RWPE1 (cell line): ENCODE data around the gene NFIX.

Experiments used
- CTCF ChIA-PET: fragments of 350-600 bp; sonication (Branson Sonifier 250); formaldehyde crosslinking; extraction: SDS; loops from one replicate; lab custom pipeline; 2021; lab: Yijun Ruan, JAX
- POLR2A ChIA-PET: fragments of 400-600 bp; formaldehyde crosslinking; extraction: SDS; loops from one replicate; lab custom pipeline; 2020; ENCODE audit warnings: antibody characterized with exemption; ENCODE audit not compliant: low non-redundant PET; lab: Yijun Ruan, JAX
- DNase-seq: peaks from one replicate; pipeline ENCODE4 v3.0.0; 2012; ENCODE audit warnings: low spot score
- H3K27ac ChIP-seq: fragments of 450-650 bp; 2 replicates; pipeline ENCODE4 v1.5.1; 2017
- CTCF ChIP-seq: fragments of 450-650 bp; conservative IDR thresholded peaks from 2 replicates; pipeline ENCODE4 v1.5.1; 2017; ENCODE audit warnings: low read depth, mild to moderate bottlenecking

NFIX gene

GRCh38 chr19:12983542-12984142 lies 11.6 kb upstream of the NFIX start:
- TF ChIP-seq CTCF = peak; percentile 96
- peak; percentile 81 for DNase-seq
- POLR2A ChIA-PET = no interaction called here
- CTCF ChIA-PET = interaction anchor here (0.6 to 2.5 kb wide), 7 partner anchors 48 to 118 kb away, joined by 3 to 22 read pairs (median 4); no protein-coding TSS in a partner anchor
- H3K27ac ChIP-seq = peak overlapping the region; percentile 30

- peak overlapping the region; percentile 30 for H3K27ac ChIP-seq
- DNase-seq = no peak
- CTCF ChIA-PET = interaction anchor here (0.6 to 2.5 kb wide), 9 partner anchors 48 to 1412 kb away, joined by 3 to 22 read pairs (median 4); no protein-coding TSS in a partner anchor
- no peak for TF ChIP-seq CTCF
- POLR2A ChIA-PET = no interaction called here
These were observed 11.1 kb upstream of the NFIX start for GRCh38 chr19:12984143-12984627.

GRCh38 chr19:12984683-12985048 lies 10.6 kb upstream of the NFIX start:
- ChIA-PET POLR2A (no interaction called here), CTCF (interaction anchor here (0.7 to 2.4 kb wide), 3 partner anchors 47 to 1413 kb away, joined by 3 to 6 read pairs (median 5); no protein-coding TSS in a partner anchor)
- TF ChIP-seq CTCF = no peak
- H3K27ac ChIP-seq = peak overlapping the region; percentile 30
- no peak for DNase-seq

- no peak for TF ChIP-seq CTCF
- peak overlapping the region; percentile 30 for H3K27ac ChIP-seq
- DNase-seq = no peak
- ChIA-PET POLR2A (no interaction called here), CTCF (interaction anchor here (0.7 to 2.4 kb wide), 3 partner anchors 73 to 109 kb away, joined by 3 to 9 read pairs (median 6); no protein-coding TSS in a partner anchor)
These were observed 10.1 kb upstream of the NFIX start for GRCh38 chr19:12985049-12985776.

- POLR2A ChIA-PET = no interaction called here
- TF ChIP-seq CTCF = no peak
- CTCF ChIA-PET = interaction anchor here (2.4 kb wide), 1 partner anchor 108 kb away, joined by 6 read pairs; no protein-coding TSS in a partner anchor
- no peak for DNase-seq
- H3K27ac ChIP-seq = no peak overlapping the region
These were observed 8.5 kb upstream of the NFIX start for GRCh38 chr19:12986726-12987125.

GRCh38 chr19:12987190-12987589 lies 8.1 kb upstream of the NFIX start:
- no peak for TF ChIP-seq CTCF
- DNase-seq = no peak
- ChIA-PET CTCF (no interaction called here), POLR2A (no interaction called here)
- no peak overlapping the region; the same call in 1 of the 2 replicates for H3K27ac ChIP-seq
